SKM-1 treated with dmso at 0.1 percent for 144 hours (cell line): ENCODE measurements around the gene GDF2.

Experiments used
- DNase-seq: peaks from one replicate; lab custom pipeline; 2025; ENCODE audit not compliant: unreplicated experiment; lab: John Stamatoyannopoulos, UW

The GDF2 gene

DNA sequence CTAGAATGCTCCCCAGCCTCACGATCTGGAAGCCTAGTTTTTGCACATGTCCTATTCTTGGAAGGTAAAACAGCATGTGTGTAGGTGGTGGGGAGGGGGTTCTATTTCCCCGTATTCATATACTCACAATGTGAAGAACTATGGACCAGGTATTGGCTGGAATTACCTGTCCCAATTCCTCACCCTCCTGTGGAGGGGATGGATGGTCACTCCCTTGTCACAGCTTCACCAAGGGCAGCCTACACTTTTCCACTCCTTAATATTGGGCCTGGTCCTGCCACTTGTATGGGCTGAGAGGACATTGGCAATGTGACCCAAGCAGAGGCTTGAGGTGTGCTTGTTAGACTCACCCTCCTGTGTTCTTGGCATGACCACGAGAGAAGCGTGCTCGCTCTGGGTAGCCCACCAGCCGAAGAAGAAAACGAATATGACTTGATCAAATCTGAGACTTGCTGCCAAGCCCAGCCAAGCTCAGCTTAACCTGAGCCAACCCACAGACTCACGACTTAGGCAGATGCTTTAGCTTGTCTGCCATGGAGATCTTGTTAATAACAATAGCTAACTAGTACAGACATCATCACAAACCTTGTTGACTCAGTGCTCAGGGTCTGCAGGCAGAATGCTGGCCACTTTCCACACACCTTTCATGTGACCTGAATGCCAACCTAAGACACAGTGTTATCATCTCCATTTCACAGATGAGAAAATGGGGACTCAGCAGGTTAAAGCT lies 44.6 kb downstream of the GDF2 start:
- no peak for DNase-seq

DNA sequence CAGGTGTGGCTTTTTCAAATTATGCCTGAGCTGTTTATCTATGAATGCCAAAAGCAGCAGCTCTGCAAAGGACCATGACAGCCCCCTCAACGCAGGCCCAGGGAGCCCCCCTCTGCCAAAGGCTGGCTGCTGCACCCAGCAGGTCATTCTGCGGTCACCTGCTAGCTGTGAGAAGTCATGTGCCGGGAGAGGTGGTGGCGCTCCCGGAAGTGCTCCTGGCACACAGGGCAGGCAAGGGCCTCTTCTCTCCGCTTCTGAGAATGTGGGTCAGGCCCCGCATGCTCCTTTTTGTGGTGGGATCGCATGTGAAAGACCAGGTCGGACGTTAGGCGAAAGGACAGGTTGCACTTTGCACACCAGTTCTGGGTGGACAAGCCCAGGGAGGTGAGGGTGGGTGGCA lies 45.4 kb downstream of the GDF2 start:
- DNase-seq = no peak

- DNase-seq = no peak
These were observed 46.4 kb downstream of the GDF2 start for GRCh38 chr10:47368431-47369180.

DNA sequence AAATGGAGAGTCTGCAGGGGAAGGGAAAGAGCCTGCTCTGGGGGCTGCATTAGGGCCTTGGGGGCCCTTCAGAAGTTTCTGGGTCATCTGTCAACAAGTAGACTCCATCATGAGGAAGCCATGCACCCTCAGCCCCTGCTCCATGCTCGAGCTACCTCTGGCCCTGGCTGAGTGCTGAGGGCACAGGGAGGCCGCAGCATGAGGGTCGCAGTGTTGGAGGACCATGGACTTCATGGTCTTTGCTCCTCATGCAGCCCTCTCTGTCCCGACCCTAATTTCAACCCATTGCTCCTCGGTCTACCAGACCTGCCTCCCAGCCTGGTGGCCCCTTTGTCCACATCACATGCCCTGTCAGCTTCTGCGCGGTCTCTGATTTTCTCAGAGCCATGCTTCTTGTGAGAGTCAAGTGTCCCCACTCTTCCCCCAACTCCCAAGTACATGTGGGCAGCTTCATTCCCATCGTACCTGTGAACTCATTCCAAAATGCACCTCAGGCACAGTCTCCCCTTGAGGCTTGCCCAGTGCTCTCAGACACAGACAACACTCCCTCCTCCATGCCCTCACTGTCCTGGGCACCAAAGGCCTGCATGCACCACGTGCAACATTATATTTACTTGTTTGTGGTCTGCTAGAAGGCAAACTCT lies 47.1 kb downstream of the GDF2 start:
- no peak for DNase-seq

GRCh38 chr10:47370015-47370767 lies 47.9 kb downstream of the GDF2 start:
- no peak for DNase-seq

DNA sequence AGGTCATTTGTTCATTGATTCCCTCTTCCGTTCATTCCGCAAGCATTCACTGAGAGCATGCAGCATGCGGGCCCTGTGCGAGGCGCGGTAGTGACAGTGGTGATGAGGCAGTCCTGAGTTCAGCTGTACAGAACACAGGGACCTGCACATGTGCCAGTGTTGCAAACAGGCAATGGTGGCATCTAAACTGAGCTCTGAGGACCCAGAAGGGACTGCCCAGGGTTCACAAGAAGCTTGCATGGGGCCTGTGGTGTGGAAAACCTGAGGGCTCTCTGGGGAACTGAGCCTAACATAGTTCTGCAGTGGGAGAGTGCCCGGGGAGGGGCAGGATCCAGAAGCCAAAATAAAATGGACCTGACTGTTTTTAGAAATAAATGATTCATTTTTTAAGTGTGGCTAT lies 48.6 kb downstream of the GDF2 start:
- DNase-seq = no peak

- no peak for DNase-seq
These were observed 49.6 kb downstream of the GDF2 start for GRCh38 chr10:47371629-47372485.

DNA sequence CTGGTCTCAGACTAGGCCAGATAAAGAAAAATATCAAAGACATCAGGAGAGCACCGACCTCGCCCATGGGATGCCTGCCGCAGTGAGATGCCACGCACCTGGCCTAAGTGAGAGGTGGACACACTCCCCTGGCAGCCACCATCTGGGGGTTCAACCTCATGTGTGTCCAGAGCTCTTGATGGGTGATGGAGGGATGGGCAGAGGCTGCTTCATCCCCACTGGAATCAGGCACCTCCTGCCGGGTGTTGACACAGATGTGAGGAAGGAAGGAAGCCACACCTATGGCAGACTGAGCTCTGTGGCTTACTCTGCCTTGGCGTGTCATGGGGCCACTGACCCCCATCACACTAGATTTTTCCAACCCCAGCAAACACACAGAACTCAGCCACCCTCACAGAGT lies 50.5 kb downstream of the GDF2 start:
- DNase-seq = no peak

GRCh38 chr10:47374611-47375536 lies 52.6 kb downstream of the GDF2 start:
- no peak for DNase-seq

- no peak for DNase-seq
These were observed 54.4 kb downstream of the GDF2 start for GRCh38 chr10:47376522-47377220.
